ENCODE results near the gene OR2V1. TPM values are rescaled to one million over a fixed set of nuclear protein-coding genes. Genes with fewer than 3 reads are reported as not detected.

OR2V1 gene
- total and polyA plus RNA-seq, 2 of the 13 experiments (the other 11 are each of a cell fraction or from before 2014, with no cell fraction given) = not detected

DNA sequence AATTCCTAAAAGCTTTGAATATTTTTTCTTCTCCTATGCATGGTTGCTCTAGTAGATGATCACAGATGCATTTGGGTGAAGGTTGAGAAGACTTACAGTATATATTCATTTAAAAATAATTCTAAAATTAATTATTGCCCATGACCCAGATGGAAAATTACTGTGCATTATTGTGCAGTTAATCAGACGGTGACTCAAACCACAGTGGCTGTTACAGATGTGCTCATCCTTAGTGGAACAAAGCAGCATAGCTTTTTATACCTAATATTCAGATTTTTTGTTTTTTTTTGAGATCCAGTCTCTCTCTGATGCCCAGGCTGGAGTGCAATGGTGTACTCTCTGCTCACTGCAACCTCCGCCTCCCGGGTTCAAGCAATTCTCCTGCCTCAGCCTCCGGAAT lies 10.7 kb downstream of the OR2V1 start:
- ATAC-seq (no peak), FAIRE-seq (no peak), DNase-seq (ENCODE audit: low spot score) (no peak)
- CTCF ChIA-PET (ENCODE audit: low intra/inter-chr PET ratio, low total read pairs) = no interaction called here
- H4K20me1 ChIP-seq (ENCODE audit: insufficient read depth, low read length) = no peaks in the 10 kb centered on the region
- H3K27me3 ChIP-seq (ENCODE audit: control insufficient read depth in 1 of 2, insufficient read depth in 2 of 2, low read length in 2 of 2) = peaks cover 2 to 39% of the 10 kb centered on the region in 2 experiments; a peak in 4 of 5 replicates
- no peaks in the 10 kb centered on the region for H3K4me1 ChIP-seq (ENCODE audit: insufficient read depth, low read length)
- 17% methylated on average over 4 of the region's 4 CpGs for WGBS (ENCODE audit: low lambda C conversion rate)
- no TSS peak for BruUV-seq (replicated peaks)
- H3K79me2 ChIP-seq (ENCODE audit: insufficient read depth, low read length) = no peaks in the 10 kb centered on the region
- no peak overlapping the region for H3K27ac ChIP-seq (ENCODE audit: extremely low read length, insufficient read depth, low read length)
- H2AFZ ChIP-seq (ENCODE audit: low read length) = no peak overlapping the region
- POLR2A ChIA-PET = no interaction called here
- H3K4me2 ChIP-seq (ENCODE audit: low read depth, low read length) = no peak overlapping the region
- in situ Hi-C loops (cut with HindIII; ENCODE audit: extremely low pct_ligation_motif_present, low pct_unique_long_range_greater_than_20kb) = no loop called here
- no peak overlapping the region for H3K4me3 ChIP-seq (replicated peaks in 1 of 3; ENCODE audit: insufficient read depth in 1 of 3, low read depth in 2 of 3, low read length in 3 of 3)
- no peak for TF ChIP-seq RAD21 (CRISPR knock-in tag; IDR thresholded peaks at IDR 0.05)
- TF ChIP-seq, protein P1, sequence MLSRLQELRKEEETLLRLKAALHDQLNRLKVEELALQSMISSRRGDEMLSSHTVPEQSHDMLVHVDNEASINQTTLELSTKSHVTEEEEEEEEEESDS (CRISPR knock-in tag; IDR thresholded peaks at IDR 0.05; ENCODE audit: borderline replicate concordance) = no peak
- TF ChIP-seq, protein P2, sequence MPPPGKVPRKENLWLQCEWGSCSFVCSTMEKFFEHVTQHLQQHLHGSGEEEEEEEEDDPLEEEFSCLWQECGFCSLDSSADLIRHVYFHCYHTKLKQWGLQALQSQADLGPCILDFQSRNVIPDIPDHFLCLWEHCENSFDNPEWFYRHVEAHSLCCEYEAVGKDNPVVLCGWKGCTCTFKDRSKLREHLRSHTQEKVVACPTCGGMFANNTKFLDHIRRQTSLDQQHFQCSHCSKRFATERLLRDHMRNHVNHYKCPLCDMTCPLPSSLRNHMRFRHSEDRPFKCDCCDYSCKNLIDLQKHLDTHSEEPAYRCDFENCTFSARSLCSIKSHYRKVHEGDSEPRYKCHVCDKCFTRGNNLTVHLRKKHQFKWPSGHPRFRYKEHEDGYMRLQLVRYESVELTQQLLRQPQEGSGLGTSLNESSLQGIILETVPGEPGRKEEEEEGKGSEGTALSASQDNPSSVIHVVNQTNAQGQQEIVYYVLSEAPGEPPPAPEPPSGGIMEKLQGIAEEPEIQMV (CRISPR knock-in tag; IDR thresholded peaks at IDR 0.05; ENCODE audit: low read depth) = no peak
- TF ChIP-seq SP4 (CRISPR knock-in tag; IDR thresholded peaks at IDR 0.05) = no peak
- TF ChIP-seq ZNF75D (CRISPR knock-in tag; IDR thresholded peaks at IDR 0.05; ENCODE audit: borderline replicate concordance) = no peak
- no peak for TF ChIP-seq ZNF562 (CRISPR knock-in tag; IDR thresholded peaks at IDR 0.05; ENCODE audit: borderline replicate concordance)
- no peak for TF ChIP-seq ARHGAP35 (CRISPR knock-in tag; IDR thresholded peaks at IDR 0.05; ENCODE audit: borderline replicate concordance)
- no peak for TF ChIP-seq RBAK (CRISPR knock-in tag; IDR thresholded peaks at IDR 0.05)
- no peak for TF ChIP-seq DNMT3B (CRISPR knock-in tag; conservative IDR thresholded peaks at IDR 0.05)
- TF ChIP-seq ESRRA (CRISPR knock-in tag; IDR thresholded peaks at IDR 0.05; ENCODE audit: low read depth) = no peak
- TF ChIP-seq GATAD1 (CRISPR knock-in tag; IDR thresholded peaks at IDR 0.05) = no peak
- H3K9ac ChIP-seq (ENCODE audit: insufficient read depth, low read depth, low read length) = no peak overlapping the region
- no peaks in the 10 kb centered on the region for H3K9me3 ChIP-seq (ENCODE audit: low read length)
- no peaks in the 10 kb centered on the region for H3K36me3 ChIP-seq (replicated peaks in 1 of 2; ENCODE audit: control insufficient read depth in 1 of 2, insufficient read depth in 2 of 2, low read length in 2 of 2)
- intact Hi-C loops (cut with micrococcal nuclease; ENCODE audit: unreplicated experiment) = no loop called here
